ENCODE results near the gene MUC12. TPM values are rescaled to one million over a fixed set of nuclear protein-coding genes. Genes with fewer than 3 reads are reported as not detected.
"Not testable (repeated sequence)": the region's sequence is repeated elsewhere in the genome, so short reads cannot be mapped to it uniquely, and the experiment has no call there.

The MUC12 gene
- under 1 TPM in 3 of 4 donors, not detected in 1; 0.18 to 0.23 (median 0.22) TPM for polyA plus RNA-seq (ENCODE audit: insufficient read length in 4 of 4)

DNA sequence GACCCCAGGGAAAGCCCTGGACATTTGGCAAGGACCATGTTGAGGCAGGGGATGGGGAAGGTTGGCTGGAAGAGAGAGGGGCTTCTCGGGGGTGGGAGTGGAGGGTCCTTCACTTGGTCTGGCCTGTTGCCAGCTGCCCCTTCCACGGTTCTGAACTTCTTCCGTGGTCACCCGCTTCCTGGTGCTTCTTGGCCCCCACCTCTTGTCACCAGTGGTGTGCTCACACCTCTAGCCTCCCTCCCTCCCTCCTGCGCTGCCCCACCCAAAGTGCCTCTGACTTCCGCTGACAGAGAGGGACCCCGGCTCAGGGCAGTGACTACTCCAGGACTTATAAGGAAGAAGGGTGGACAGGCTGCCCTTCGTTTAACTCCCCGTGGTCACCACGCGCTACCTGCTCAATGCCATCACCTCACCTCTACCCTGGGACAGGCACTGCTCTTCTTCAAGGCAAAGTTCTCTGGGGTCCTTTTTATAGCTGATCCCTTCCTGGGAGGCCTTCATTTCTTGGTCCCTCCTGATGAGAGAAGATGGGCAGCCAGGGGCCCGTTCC lies at the start of gene MUC12:
MUC12 (plus strand) TSS at position 500 of the 550 bp plus-strand sequence. CDS start 58 bp downstream, outside the sequence.
- no peak for DNase-seq (ENCODE audit: low read depth in 4 of 4, low spot score in 2 of 4)

- DNase-seq (ENCODE audit: low read depth in 4 of 4, low spot score in 2 of 4): not testable (repeated sequence)
Measured at GRCh38 chr7:100919779-100920437, 49.5 kb upstream of the MUC12 start.

DNA sequence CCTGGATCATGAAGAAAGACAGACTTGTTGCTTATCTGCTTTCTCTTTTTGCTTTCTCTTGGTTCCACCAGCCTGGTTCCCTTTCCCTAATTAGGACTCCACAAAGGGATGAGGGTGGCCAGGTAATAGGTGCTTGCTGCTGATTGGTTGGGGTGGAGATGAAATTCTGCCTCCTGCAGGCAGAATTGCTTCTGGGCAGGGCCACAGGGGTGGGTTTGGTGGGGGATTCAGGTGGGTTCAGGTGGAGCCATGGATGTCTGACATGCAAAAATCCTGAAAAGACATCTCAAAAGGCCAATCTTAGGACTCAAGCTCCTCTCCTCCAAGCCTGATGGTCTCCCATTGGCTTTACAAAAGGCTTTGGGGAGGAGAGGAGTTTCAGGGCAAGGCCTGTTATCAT lies 48.3 kb upstream of the MUC12 start:
- DNase-seq (ENCODE audit: low read depth in 4 of 4, low spot score in 2 of 4): no peak

GRCh38 chr7:100923616-100924015 lies 45.7 kb upstream of the MUC12 start:
- not testable (repeated sequence) for DNase-seq (ENCODE audit: low read depth in 4 of 4, low spot score in 2 of 4)

GRCh38 chr7:100929808-100930174 lies 39.6 kb upstream of the MUC12 start:
- DNase-seq (ENCODE audit: low read depth in 4 of 4, low spot score in 2 of 4): no peak

GRCh38 chr7:100933734-100934133 lies 35.6 kb upstream of the MUC12 start:
- no peak for DNase-seq (ENCODE audit: low read depth in 4 of 4, low spot score in 2 of 4)

DNA sequence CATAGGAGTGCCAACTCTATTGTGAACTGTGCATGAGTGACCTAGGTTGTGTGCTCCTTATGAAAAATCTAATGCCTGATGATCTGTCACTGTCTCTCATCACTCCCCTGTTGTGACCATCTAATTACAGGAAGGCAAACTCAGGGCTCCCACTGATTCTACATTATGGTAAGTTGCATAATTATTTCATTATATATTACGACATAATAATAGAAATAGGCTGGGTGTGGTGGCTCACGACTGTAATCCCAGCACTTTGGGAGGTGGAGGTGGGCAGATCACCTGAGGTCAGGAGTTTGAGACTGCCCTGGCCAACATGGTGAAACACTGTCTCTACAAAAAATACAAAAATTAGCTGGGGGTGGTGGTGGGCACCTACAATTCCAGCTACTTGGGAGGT lies 34.0 kb upstream of the MUC12 start:
- not testable (repeated sequence) for DNase-seq (ENCODE audit: low read depth in 4 of 4, low spot score in 2 of 4)

DNA sequence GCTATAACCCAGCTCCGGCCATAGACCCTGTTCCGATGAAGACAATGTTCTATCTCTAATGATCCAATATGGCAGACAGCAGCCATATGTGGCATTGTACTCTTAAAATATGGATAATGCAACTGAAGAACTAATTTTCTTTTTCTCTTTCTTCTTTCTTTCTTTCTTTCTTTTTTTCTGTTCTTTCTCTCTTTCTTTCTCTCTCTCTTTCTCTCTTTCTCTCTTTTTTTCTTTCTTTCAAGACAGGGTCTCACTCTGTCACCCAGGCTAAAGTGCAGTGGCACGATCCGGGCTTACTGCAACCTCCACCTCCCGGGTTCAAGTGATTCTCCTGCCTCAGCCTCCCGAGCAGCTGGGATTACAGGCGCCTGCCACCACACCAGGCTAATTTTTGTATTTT lies 33.2 kb upstream of the MUC12 start:
- not testable (repeated sequence) for DNase-seq (ENCODE audit: low read depth in 4 of 4, low spot score in 2 of 4)

GRCh38 chr7:100942045-100942774 lies 27.2 kb upstream of the MUC12 start:
- no peak for DNase-seq (ENCODE audit: low read depth in 4 of 4, low spot score in 2 of 4)

- no peak for DNase-seq (ENCODE audit: low read depth in 4 of 4, low spot score in 2 of 4)
Measured at GRCh38 chr7:100943693-100944092, 25.7 kb upstream of the MUC12 start.

- DNase-seq (ENCODE audit: low read depth in 4 of 4, low spot score in 2 of 4): no peak
Measured at GRCh38 chr7:100944138-100944537, 25.2 kb upstream of the MUC12 start.

GRCh38 chr7:100946111-100946510 lies 23.3 kb upstream of the MUC12 start:
- DNase-seq (ENCODE audit: low read depth in 4 of 4, low spot score in 2 of 4): no peak

- DNase-seq (ENCODE audit: low read depth in 4 of 4, low spot score in 2 of 4): no peak
Measured at GRCh38 chr7:100946766-100947365, 22.5 kb upstream of the MUC12 start.

GRCh38 chr7:100947792-100948191 lies 21.6 kb upstream of the MUC12 start:
- no peak for DNase-seq (ENCODE audit: low read depth in 4 of 4, low spot score in 2 of 4)

DNA sequence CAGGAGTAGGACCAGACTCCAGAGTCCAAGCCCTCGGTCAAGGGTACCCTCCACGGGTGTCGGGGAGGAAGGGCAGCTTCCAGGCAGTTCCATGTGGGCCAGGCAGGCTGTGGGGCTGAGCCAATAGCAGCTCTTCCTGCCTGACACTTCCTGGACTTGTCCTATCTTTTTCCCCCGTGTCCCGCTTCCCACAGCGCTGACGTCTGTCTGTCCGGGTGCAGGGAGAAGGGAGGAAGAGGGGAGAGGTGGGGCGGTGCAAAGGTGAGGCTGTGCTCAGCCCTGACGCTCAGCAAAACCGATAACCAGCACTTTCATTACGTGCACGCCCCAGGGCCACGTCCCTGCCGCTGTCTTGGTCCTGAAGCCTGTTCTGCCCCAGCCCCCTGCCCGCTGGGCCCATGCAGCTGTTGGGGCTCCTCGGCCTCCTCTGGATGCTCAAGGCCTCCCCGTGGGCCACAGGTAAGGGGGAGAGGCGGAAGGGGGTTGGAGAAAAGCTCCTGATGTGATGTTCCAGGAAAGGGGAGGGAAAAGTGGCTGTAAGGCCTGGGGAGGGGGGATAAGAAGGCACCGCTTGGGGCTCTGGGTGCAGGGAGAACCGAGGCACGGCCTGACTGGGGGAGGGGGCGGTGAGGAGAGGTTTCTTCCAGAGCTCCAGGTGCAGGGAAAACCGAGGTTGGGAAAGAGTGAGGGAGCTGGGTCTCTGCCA lies 20.0 kb upstream of the MUC12 start, which contains the start of gene MUC3A:
MUC3A (plus strand) TSS at position 308 of the 706 bp plus-strand sequence; CDS start at position 399, 91 bp downstream.
- DNase-seq (ENCODE audit: low read depth in 4 of 4, low spot score in 2 of 4): no peak

DNA sequence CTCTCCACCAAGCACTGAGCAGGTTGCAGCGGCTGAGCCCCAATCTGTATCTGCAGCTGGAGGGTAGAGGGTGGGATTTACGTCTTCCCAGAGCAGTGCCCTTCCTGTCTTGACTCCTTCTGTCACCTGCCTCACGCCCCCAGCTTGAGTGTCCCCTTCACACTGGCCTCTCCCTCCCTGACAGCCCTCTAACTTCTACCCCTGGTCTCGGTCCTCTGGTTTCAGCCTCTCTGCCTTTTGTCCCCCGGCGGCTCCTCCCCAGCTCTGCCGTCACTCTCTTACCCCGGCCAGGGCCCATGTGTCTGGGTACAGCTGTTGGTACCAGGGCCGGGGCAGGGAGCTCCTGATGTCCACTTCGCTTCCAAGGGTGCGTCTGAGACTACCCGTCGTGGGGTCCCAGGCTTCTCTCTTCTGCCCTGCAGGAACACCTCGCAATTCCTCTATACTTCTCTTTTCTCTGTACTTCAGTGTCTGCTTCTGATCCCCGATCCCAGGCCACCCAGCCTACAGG lies 19.4 kb upstream of the MUC12 start:
- no peak for DNase-seq (ENCODE audit: low read depth in 4 of 4, low spot score in 2 of 4)

GRCh38 chr7:100951172-100951571 lies 18.2 kb upstream of the MUC12 start:
- DNase-seq (ENCODE audit: low read depth in 4 of 4, low spot score in 2 of 4): no peak

DNA sequence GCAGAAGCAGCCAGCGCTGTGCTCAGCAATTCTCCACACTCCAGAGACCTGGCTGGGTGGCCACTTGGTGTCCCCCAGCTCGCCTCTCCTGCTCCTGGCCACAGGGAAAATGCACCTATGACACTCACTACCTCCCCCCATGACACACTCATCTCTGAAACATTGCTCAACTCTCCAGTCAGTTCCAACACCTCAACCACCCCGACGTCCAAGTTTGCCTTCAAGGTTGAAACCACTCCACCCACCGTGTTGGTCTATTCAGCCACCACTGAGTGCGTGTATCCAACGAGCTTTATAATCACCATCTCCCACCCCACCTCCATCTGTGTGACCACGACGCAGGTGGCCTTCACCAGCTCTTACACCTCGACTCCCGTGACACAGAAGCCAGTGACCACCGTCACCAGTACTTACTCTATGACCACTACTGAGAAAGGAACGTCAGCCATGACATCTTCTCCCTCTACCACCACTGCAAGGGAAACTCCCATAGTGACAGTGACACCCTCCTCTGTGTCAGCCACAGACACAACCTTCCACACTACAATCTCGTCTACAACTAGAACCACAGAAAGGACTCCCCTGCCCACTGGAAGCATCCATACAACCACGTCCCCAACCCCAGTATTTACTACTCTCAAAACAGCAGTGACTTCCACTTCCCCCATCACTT lies 17.3 kb upstream of the MUC12 start:
- no peak for DNase-seq (ENCODE audit: low read depth in 4 of 4, low spot score in 2 of 4)

DNA sequence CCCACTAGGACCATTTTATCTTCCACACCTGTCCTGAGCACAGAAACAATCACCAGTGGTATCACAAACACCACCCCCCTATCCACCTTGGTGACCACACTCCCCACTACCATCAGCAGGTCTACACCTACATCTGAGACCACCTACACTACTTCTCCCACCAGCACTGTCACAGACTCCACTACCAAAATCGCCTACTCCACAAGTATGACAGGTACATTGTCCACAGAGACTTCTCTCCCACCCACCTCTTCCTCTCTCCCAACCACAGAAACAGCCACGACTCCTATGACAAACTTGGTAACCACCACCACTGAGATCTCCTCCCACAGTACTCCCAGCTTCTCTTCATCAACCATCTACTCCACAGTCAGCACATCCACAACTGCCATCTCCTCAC lies 16.7 kb upstream of the MUC12 start:
- no peak for DNase-seq (ENCODE audit: low read depth in 4 of 4, low spot score in 2 of 4)
